MM.1S (cell line): Measurements from ENCODE around the gene AGAP1.
A peak's percentile ranks its signal among the peaks of the same experiment; 100 is the strongest.

ENCODE experiments used
- DNase-seq: peaks from one replicate; pipeline ENCODE4 v3.0.0-alpha.2; 2015
- H2AFZ ChIP-seq: fragments of 300-600 bp; sonication (generic); 2 replicates; pipeline ENCODE4 v1.6.0; 2016; ENCODE audit warnings: antibody characterized with exemption, low read length
- H3F3A ChIP-seq: fragments of 300-600 bp; sonication (generic); 2 replicates; pipeline ENCODE4 v1.6.1; 2016; ENCODE audit warnings: mild to moderate bottlenecking, antibody characterized with exemption, low read length, moderate library complexity, mixed read lengths; ENCODE audit not compliant: insufficient read depth
- H3K27ac ChIP-seq: fragments of 300-600 bp; sonication (generic); 2 replicates; pipeline ENCODE4 v1.5.1; 2016; ENCODE audit warnings: mild to moderate bottlenecking, low read length
- H3K27me3 ChIP-seq: fragments of 300-600 bp; sonication (generic); replicated peaks from 2 replicates; pipeline ENCODE4 v1.6.0; 2016; ENCODE audit warnings: low read length; ENCODE audit not compliant: insufficient read depth
- H3K36me3 ChIP-seq: fragments of 300-600 bp; sonication (generic); replicated peaks from 2 replicates; pipeline ENCODE4 v1.6.1; 2016; ENCODE audit warnings: mild to moderate bottlenecking, low read length, mixed read lengths; ENCODE audit not compliant: insufficient read depth
- H3K4me1 ChIP-seq: fragments of 300-600 bp; sonication (generic); 2 replicates; pipeline ENCODE4 v1.6.1; 2016; ENCODE audit warnings: low read length, mixed read lengths
- H3K4me2 ChIP-seq: fragments of 300-600 bp; sonication (generic); 2 replicates; pipeline ENCODE4 v1.6.0; 2016; ENCODE audit warnings: low read depth, low read length
- H3K4me3 ChIP-seq: fragments of 300-600 bp; sonication (generic); 2 replicates; pipeline ENCODE4 v1.5.1; 2016; ENCODE audit warnings: low read length, mixed read lengths
- H3K79me2 ChIP-seq: fragments of 300-600 bp; sonication (generic); 2 replicates; pipeline ENCODE4 v1.6.1; 2016; ENCODE audit warnings: mixed run types, low read length, mixed read lengths
- H3K9ac ChIP-seq: fragments of 300-600 bp; sonication (generic); 2 replicates; pipeline ENCODE4 v1.6.1; 2016; ENCODE audit warnings: low read length, mixed read lengths
- H3K9me2 ChIP-seq: fragments of 300-600 bp; sonication (generic); replicated peaks from 2 replicates; pipeline ENCODE4 v1.6.1; 2016; ENCODE audit warnings: mild to moderate bottlenecking, low read length, mixed read lengths; ENCODE audit not compliant: insufficient read depth
- H3K9me3 ChIP-seq: fragments of 300-600 bp; sonication (generic); replicated peaks from 2 replicates; pipeline ENCODE4 v1.6.1; 2016; ENCODE audit warnings: mild to moderate bottlenecking, low read length, mixed read lengths; ENCODE audit not compliant: insufficient read depth
- H4K20me1 ChIP-seq: fragments of 300-600 bp; sonication (generic); 2 replicates; pipeline ENCODE4 v1.6.1; 2016; ENCODE audit warnings: mild to moderate bottlenecking, low read length, moderate library complexity, mixed read lengths; ENCODE audit not compliant: insufficient read depth
- CTCF ChIP-seq: fragments of 300-600 bp; sonication (generic); IDR thresholded peaks from 2 replicates; pipeline ENCODE4 v1.5.1; 2016; ENCODE audit warnings: antibody characterized with exemption, low read length, mixed read lengths
- EZH2 ChIP-seq: fragments of 300-600 bp; sonication (generic); optimal IDR thresholded peaks from 2 replicates; pipeline ENCODE3; 2017; ENCODE audit warnings: low read depth, mild to moderate bottlenecking, antibody characterized with exemption, low read length, mixed read lengths
- EZH2phosphoT487 ChIP-seq: fragments of 300-600 bp; sonication (generic); IDR thresholded peaks from 2 replicates; pipeline ENCODE4 v1.6.1; 2018; ENCODE audit warnings: antibody characterized with exemption, low read length

The AGAP1 gene

GRCh38 chr2:235595422-235596010, 101.7 kb downstream of the AGAP1 start:
- no peaks in the 10 kb centered on the region; the same call in none of the 2 replicates for H3F3A ChIP-seq
- peak overlapping the region; percentile 63 for H3K4me2 ChIP-seq
- H3K9me2 ChIP-seq = no peaks in the 10 kb centered on the region
- H3K79me2 ChIP-seq = peaks cover 82% of the 10 kb centered on the region
- H3K4me1 ChIP-seq = peaks cover 21% of the 10 kb centered on the region
- TF ChIP-seq EZH2 (no peak), CTCF (peak; percentile 79), EZH2phosphoT487 (no peak)
- peak overlapping the region; percentile 54; the same call in 1 of the 2 replicates for H3K27ac ChIP-seq
- DNase-seq = peak; percentile 87
- H3K36me3 ChIP-seq = no peaks in the 10 kb centered on the region
- H3K9ac ChIP-seq = peak overlapping the region; percentile 45; the same call in 1 of the 2 replicates
- H3K4me3 ChIP-seq = no peak overlapping the region
- no peaks in the 10 kb centered on the region for H3K9me3 ChIP-seq
- H2AFZ ChIP-seq = no peak overlapping the region
- no peaks in the 10 kb centered on the region for H4K20me1 ChIP-seq
- H3K27me3 ChIP-seq = no peaks in the 10 kb centered on the region

- TF ChIP-seq CTCF (no peak), EZH2phosphoT487 (no peak)
- no peak overlapping the region for H3K4me3 ChIP-seq
- H2AFZ ChIP-seq = no peak overlapping the region
- peaks cover 86% of the 10 kb centered on the region for H3K79me2 ChIP-seq
- no peaks in the 10 kb centered on the region for H3K27me3 ChIP-seq
- H3K36me3 ChIP-seq = no peaks in the 10 kb centered on the region
- no peak overlapping the region for H3K9ac ChIP-seq
- peaks cover 5% of the 10 kb centered on the region for H3F3A ChIP-seq
- no peaks in the 10 kb centered on the region for H4K20me1 ChIP-seq
- H3K27ac ChIP-seq = no peak overlapping the region
- no peaks in the 10 kb centered on the region for H3K9me3 ChIP-seq
- DNase-seq = no peak
- H3K9me2 ChIP-seq = no peaks in the 10 kb centered on the region
- peaks cover 28% of the 10 kb centered on the region for H3K4me1 ChIP-seq
- no peak overlapping the region for H3K4me2 ChIP-seq
Measured at GRCh38 chr2:235596272-235596671, 102.4 kb downstream of the AGAP1 start.

- Histone ChIP-seq H3F3A (peaks cover 12% of the 10 kb centered on the region), H3K9ac (no peak overlapping the region), H4K20me1 (no peaks in the 10 kb centered on the region), H3K9me2 (no peaks in the 10 kb centered on the region), H3K27ac (no peak overlapping the region), H3K4me2 (no peak overlapping the region), H3K27me3 (no peaks in the 10 kb centered on the region), H3K9me3 (no peaks in the 10 kb centered on the region), H3K79me2 (peaks cover 78% of the 10 kb centered on the region), H3K36me3 (no peaks in the 10 kb centered on the region), H3K4me3 (no peak overlapping the region), H3K4me1 (peaks cover 35% of the 10 kb centered on the region), H2AFZ (no peak overlapping the region)
- DNase-seq = no peak
- no peak for TF ChIP-seq CTCF
Measured at GRCh38 chr2:235597081-235597615, 103.3 kb downstream of the AGAP1 start.
